HG03439 (cell line): ENCODE measurements around the gene COL23A1.

Experiments used
- ATAC-seq: cut with Tn5 transposase; IDR thresholded peaks from one replicate; pipeline ENCODE4 v1.9.1; 2021; ENCODE audit warnings: mild to moderate bottlenecking, moderate library complexity; ENCODE audit not compliant: unreplicated experiment

COL23A1 gene

GRCh38 chr5:178221282-178221681, 368.9 kb downstream of the COL23A1 start:
- no peak for ATAC-seq

GRCh38 chr5:178218827-178219226, 371.4 kb downstream of the COL23A1 start:
- ATAC-seq = no peak

DNA sequence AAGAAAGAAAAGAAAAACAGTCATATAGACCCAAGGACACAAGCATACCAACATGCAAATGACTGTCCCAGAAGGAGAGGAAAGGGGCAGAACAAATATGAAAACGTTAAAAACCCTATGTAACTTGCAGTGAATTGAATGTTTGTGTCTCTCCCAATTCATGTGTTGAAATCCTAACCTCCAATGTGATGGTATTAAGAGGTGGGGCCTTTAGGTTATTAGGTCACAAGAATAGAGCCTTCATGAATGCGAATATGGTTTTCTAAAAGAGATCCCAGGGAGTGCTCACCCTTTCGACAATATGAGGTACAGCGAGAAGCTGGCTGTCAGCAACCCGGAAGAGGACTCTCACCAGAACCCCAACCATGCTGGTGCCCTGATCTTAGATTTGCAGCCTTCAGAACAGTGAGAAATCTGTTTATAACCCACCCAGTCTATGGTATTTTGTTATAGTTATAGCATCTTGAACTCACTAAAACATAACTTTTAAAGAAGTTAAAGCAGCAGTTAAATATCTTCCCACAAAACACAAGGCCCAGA, 371.9 kb downstream of the COL23A1 start:
- ATAC-seq = no peak

DNA sequence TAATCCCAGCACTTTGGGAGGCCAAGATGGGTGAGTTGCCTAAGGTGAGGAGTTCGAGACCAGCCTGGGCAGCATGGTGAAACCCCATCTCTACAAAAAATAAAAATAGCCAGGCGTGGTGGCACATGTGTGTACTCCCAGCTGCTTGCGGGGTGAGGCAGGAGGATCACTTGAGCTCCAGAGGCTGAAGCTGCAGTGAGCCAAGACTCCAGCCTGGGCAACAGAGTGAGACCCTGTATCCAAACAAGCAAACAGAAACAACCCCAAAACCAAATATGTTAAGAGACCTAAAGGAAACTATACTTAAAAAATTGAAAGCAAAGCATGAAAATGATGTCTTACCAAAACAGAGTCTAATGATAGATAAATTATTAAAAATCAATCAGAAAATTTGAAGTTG, 373.4 kb downstream of the COL23A1 start:
- ATAC-seq = no peak

DNA sequence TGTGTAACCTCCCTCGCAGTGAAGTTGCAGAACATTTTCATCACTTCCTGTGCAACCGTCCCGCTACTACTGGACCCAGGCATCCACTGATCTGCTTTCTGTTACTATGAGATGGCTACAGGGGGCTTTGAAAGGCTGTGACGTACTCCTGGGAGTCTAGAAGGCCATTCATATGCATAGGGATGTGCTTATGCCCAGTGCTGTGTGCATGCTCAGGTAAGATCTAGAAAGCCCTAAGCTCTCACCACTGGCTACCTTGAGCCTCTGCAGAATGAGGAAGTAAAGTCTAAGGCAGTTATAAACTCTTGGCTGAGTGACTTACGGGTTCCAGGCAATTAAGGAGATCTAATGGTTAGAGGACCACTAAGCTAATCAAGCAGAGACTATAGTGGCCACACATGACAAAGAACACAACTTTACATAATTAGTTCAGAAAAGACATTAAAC, 374.1 kb downstream of the COL23A1 start:
- no peak for ATAC-seq

GRCh38 chr5:178215280-178216002, 374.8 kb downstream of the COL23A1 start:
- ATAC-seq = no peak

DNA sequence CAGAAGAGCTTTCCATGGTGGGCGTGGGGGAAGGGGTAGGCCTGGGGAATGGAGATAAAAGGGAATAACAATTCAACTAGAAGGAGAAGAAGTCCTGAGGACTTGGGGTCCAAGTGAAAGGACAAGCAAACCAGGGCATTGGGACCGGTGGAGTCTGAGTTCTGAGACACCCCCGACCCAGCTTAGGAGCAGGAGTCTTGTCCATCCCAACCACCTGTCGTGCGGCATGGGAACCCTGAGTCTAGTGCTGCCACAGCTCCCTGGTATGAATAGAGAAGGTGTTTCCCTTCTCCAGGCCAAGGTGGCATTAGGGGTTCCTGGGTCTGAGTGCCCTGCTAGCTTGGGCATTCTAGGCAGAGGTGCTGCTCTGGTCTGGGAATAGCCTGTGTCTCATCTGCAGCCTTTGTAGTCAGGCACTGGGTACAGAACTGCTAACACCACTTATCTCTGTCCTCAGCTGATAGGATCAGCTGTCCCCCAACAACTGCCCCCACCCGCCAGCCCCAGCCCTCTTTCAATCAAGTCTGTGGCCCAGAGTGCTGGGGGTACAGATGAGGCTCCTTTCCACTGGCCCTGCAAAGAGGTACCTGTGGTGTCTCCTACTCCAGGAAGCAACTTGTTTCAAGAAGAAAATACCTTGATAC, 375.9 kb downstream of the COL23A1 start:
- ATAC-seq = no peak

GRCh38 chr5:178213748-178214151, 376.4 kb downstream of the COL23A1 start:
- no peak for ATAC-seq

- ATAC-seq = no peak
Observed at GRCh38 chr5:178213003-178213461, 377.2 kb downstream of the COL23A1 start.

DNA sequence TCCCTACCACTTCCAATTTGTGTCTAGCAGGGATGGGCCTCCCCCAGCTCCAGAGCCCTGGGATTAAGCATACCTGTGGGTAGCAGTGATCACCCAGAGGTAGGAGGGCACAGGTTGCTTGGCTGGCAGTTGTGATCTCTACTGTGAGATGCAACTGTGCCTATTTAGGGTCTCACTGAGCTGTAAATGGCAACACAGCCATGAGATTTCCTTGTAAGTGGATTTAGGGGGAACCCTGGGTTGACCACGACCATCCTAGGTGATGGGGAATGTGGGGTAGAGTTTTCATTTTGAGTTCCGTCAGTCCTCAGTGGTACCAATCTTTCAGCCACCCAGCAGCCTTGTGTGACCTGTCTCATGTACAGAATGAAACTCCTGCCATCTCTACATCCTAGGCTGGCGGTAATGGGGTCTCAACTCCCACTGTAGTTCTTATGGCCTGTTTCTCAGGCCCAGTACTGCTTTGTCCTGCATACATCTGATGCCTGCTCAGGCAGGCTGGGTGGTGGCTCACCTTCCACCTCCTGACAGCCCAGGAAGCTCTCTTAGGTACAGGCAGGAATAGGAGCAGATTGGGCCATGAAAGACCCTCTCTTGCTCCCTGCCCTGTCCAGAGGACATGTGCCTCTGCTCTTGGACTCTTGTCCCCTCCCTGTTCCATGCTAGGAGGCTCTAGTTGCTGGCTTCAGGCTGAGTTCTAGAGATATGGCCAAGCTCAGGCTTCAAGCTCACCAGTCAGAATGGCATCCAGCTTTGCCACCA, 377.8 kb downstream of the COL23A1 start:
- ATAC-seq = no peak

GRCh38 chr5:178211095-178212048, 378.8 kb downstream of the COL23A1 start:
- no peak for ATAC-seq

GRCh38 chr5:178210686-178211085, 379.5 kb downstream of the COL23A1 start:
- no peak for ATAC-seq

GRCh38 chr5:178210073-178210535, 380.1 kb downstream of the COL23A1 start:
- ATAC-seq = no peak

DNA sequence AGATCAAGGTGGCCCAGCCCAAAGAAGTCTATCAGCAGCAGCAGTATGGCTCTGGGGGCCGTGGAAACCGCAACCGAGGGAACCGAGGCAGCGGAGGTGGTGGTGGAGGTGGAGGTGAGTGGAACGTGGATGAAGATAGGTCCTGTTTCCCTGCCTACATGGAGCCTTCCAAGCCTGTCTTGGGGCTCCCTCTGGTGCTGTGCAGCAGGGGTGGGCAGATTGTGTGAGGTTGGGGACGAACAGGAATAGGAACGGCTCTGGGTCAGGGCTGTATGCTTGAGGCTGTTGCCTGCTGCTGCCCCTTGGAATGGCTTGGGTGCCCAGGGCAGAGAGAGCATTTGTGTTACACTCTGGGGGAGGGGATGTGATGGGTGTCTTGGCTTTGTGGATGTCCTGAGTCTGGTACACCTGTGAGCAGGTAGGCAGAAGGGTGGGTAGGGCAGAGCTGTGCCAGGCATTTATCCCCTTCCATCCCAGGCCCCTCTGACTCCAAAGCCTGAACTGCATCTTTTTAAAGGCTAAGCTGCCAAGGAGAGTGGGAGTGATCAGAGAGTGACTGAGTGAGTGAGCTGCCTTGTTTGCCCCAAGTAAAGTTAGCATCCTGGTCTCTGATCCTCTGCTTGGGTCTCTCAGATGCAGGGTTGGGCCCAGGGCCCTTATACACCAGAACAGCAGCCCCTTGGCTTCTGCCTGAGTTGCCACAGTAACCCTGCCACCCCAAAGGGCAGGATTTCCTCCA, 380.7 kb downstream of the COL23A1 start:
- ATAC-seq = no peak

DNA sequence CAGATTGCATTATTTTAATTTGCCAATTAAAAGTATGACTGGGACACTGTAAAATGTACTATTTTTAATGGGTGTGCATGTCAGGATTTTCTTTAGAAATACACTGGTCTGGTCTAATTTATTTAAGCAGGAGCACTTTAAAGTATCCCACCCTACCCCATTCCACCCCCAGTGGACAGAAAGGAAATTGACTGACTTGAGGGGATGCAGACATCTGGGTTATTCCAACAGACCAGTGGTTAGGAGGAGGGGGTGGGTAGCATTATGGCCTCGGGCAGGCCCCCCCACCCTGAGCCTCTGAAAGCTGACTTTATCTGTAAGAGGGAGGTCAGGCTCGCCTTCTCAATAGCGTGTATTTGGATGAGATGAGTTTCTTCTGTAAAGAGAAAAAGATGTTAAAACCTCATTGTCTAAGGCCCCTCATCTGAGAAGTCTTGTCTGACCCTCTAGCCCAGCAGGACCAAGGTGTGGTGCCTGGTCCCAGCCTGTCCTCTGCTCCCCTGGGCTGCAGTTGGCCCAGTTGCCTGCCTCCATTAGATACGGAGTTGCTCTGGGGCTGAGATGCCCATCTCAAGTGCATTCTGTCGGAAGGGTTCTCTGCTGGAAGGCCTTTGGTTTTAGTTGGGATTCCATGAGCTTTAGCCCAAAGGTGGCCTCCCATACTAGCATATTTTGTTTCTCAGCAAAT, 381.5 kb downstream of the COL23A1 start:
- ATAC-seq = no peak

GRCh38 chr5:178207917-178208280, 382.3 kb downstream of the COL23A1 start:
- no peak for ATAC-seq

- ATAC-seq = no peak
Observed at GRCh38 chr5:178207183-178207916, 382.8 kb downstream of the COL23A1 start.
